Choroid plexus epithelial cell (primary cell): ENCODE measurements around the gene MS4A8.

Experiments
- DNase-seq: peaks from one replicate; pipeline ENCODE4 v3.0.0-alpha.2; 2010; ENCODE audit warnings: low read depth
- H3K4me3 ChIP-seq: 2 replicates; pipeline ENCODE4 v1.5.1; 2011; ENCODE audit warnings: low read depth, mild to moderate bottlenecking, control low read depth, low read length, moderate library complexity
- TF ChIP-seq, protein P1 (sequence below): conservative IDR thresholded peaks from 2 replicates; pipeline ENCODE4 v1.5.1; 2011; ENCODE audit warnings: low read depth, mild to moderate bottlenecking, control low read depth, inconsistent platforms, low read length, moderate library complexity

MS4A8 gene

DNA sequence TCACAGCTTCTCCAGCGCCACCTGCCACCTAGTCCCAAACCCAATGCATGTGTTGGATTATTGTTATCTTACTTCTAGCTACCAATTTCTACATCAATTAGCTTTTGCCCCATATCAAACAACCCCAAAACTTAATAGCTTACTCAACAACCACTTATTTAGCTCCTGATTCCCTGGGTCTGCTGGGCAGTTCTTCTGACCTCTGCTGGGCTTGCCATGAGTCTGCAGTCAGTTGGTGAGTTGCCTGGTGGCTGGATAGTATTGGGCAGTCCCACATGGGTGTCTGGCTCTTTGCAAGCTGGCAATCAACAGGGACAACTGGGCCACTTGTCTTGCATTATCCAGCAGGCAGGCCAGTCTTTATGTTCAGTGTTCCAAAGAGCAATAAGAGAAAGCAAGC, 43.6 kb downstream of the MS4A8 start:
- TF ChIP-seq, protein P1, sequence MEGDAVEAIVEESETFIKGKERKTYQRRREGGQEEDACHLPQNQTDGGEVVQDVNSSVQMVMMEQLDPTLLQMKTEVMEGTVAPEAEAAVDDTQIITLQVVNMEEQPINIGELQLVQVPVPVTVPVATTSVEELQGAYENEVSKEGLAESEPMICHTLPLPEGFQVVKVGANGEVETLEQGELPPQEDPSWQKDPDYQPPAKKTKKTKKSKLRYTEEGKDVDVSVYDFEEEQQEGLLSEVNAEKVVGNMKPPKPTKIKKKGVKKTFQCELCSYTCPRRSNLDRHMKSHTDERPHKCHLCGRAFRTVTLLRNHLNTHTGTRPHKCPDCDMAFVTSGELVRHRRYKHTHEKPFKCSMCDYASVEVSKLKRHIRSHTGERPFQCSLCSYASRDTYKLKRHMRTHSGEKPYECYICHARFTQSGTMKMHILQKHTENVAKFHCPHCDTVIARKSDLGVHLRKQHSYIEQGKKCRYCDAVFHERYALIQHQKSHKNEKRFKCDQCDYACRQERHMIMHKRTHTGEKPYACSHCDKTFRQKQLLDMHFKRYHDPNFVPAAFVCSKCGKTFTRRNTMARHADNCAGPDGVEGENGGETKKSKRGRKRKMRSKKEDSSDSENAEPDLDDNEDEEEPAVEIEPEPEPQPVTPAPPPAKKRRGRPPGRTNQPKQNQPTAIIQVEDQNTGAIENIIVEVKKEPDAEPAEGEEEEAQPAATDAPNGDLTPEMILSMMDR, result no peak
- DNase-seq, result peak; percentile 1
- H3K4me3 ChIP-seq, result no peak overlapping the region

GRCh38 chr11:60744114-60744513, 44.7 kb downstream of the MS4A8 start:
- TF ChIP-seq, protein P1, result no peak
- no peak overlapping the region for H3K4me3 ChIP-seq
- no peak for DNase-seq

DNA sequence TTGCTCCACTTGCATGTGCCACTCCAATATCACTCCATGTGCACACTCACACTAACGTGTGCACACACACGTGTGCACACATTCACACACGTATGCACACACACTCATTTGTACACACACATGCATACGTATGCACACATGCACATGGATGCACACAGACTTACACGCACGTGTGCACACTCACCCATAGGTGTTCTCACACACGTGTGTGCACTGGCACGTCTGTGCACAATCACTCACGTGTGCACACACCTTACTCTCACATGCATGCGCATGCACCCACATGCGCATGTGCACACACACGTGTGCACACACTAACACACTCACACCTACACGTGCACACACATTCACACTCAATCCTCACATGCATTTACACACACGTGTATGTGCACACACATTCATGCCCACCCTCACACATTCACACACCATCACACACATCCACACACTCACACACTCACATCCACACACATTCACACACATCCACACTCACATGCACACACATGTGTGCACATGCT, 48.0 kb downstream of the MS4A8 start:
- no peak overlapping the region for H3K4me3 ChIP-seq
- TF ChIP-seq, protein P1, result no peak

GRCh38 chr11:60748225-60748624, 48.8 kb downstream of the MS4A8 start:
- TF ChIP-seq, protein P1, result no peak
- no peak overlapping the region for H3K4me3 ChIP-seq
- DNase-seq, result no peak

More for the DNA sequence above, 48.0 kb downstream of the MS4A8 start:
- DNase-seq, result no peak

DNA sequence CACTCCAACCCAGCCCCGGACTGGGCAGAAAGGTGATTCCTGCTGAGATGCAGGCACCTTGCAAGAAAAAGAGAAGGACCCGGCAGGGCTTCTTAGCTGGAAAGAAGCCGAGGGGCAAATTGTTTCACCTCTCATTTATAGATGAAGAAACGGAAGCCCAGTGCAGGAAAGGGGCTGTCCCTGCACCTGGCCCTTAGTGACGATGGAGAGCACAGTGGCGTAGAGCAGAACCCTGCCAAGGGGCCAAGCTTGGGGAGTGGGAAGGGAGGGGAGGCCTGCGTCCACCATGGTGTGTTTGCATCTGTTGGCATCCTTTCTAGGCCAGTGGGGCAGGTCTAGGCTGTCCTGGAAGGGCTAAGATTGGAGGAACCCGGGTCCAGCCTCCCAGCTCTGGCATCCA, 49.4 kb downstream of the MS4A8 start:
- TF ChIP-seq, protein P1, result no peak
- DNase-seq, result no peak
- H3K4me3 ChIP-seq, result no peak overlapping the region

DNA sequence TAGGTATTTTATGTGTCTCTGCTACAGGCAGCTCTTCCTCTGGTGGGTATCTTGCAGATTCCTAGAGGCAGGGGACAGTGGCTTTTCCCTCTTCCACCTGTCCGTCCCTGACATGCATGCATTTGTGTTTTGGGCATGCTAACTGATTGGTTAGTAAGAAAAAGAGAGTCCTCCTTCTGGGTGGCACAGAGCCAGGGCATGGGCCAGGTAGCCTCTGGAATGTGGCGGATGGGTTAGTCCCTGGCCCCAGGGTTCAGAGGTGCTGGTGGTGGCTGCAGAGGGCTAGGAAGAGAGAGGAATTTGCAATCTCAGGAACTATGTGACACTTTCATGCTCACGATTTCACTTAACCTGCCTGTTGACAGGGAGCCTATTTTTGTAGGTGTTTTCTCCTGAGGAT, 51.5 kb downstream of the MS4A8 start:
- no peak for DNase-seq
- TF ChIP-seq, protein P1, result no peak
- no peak overlapping the region for H3K4me3 ChIP-seq

- no peak for DNase-seq
- H3K4me3 ChIP-seq, result no peak overlapping the region
- TF ChIP-seq, protein P1, result no peak
These were observed 53.9 kb downstream of the MS4A8 start for GRCh38 chr11:60753309-60753708.
